ENCODE results near the gene PRM2.
A peak's percentile ranks its signal among the peaks of the same experiment; 100 is the strongest.

PRM2 gene

GRCh38 chr16:11298143-11298900 lies 22.0 kb upstream of the PRM2 start:
- H3K27ac ChIP-seq: peak overlapping the region; percentile 92
- TF ChIP-seq CTCF (conservative IDR thresholded peaks at IDR 0.05): no peak

GRCh38 chr16:11297492-11298142 lies 21.3 kb upstream of the PRM2 start:
- peak; percentile 30 for TF ChIP-seq CTCF (conservative IDR thresholded peaks at IDR 0.05)
- H3K27ac ChIP-seq: peak overlapping the region; percentile 92

- no peak for TF ChIP-seq CTCF (conservative IDR thresholded peaks at IDR 0.05)
- peak overlapping the region; percentile 92 for H3K27ac ChIP-seq
These were observed 20.6 kb upstream of the PRM2 start for GRCh38 chr16:11296706-11297491.

- TF ChIP-seq CTCF (conservative IDR thresholded peaks at IDR 0.05): no peak
- peak overlapping the region; percentile 92 for H3K27ac ChIP-seq
These were observed 20.0 kb upstream of the PRM2 start for GRCh38 chr16:11296351-11296705.

GRCh38 chr16:11295672-11296071 lies 19.4 kb upstream of the PRM2 start:
- peak overlapping the region; percentile 92 for H3K27ac ChIP-seq

GRCh38 chr16:11292076-11292748 lies 15.9 kb upstream of the PRM2 start:
- TF ChIP-seq CTCF (conservative IDR thresholded peaks at IDR 0.05): no peak

More at GRCh38 chr16:11295672-11296071, 19.4 kb upstream of the PRM2 start:
- no peak for TF ChIP-seq CTCF (conservative IDR thresholded peaks at IDR 0.05)

More at GRCh38 chr16:11292076-11292748, 15.9 kb upstream of the PRM2 start:
- no peak overlapping the region for H3K27ac ChIP-seq

All from VCaP (cell line).